Upper lobe of left lung (tissue), 6 donors: Measurements from ENCODE around the gene SYNDIG1L. TPM values are rescaled to one million over a fixed set of nuclear protein-coding genes. Genes with fewer than 3 reads are reported as not detected.

Experiments used
- ATAC-seq, 2 donors: fragments of 200-7000 bp; cut with Tn5 transposase; one replicate each; pipeline ENCODE4 v1.9.1; 2022; ENCODE audit warnings: mild to moderate bottlenecking in 2 of 2, moderate library complexity in 2 of 2; ENCODE audit not compliant: low FRiP score in 2 of 2
- DNase-seq, 2 donors: peaks; one replicate each; pipeline ENCODE4 v3.0.0-alpha.2; 2019 to 2020
- H3K27ac ChIP-seq, 4 donors: fragments of 200-600 bp; sonication (generic); one replicate each; pipeline ENCODE4 v1.5.1; 2016 to 2019
- H3K27me3 ChIP-seq, 4 donors: fragments of 200-600 bp; sonication (generic); one replicate each; pipeline ENCODE4 v1.5.1; 2017 to 2019
- H3K36me3 ChIP-seq, 4 donors: fragments of 200-600 bp; sonication (generic); one replicate each; pipeline ENCODE4 v1.5.1; 2016 to 2019
- H3K4me1 ChIP-seq, 4 donors: fragments of 200-600 bp; sonication (generic); one replicate each; pipeline ENCODE4 v1.5.1; 2018 to 2019
- H3K4me3 ChIP-seq, 4 donors: fragments of 200-600 bp; sonication (generic); one replicate each; pipeline ENCODE4 v1.5.1; 2017 to 2019; ENCODE audit warnings: mild to moderate bottlenecking in 2 of 4, moderate library complexity in 1 of 4
- H3K9me3 ChIP-seq, 4 donors: fragments of 200-600 bp; sonication (generic); one replicate each; pipeline ENCODE4 v1.5.1; 2018 to 2019
- CTCF ChIP-seq, 6 experiments: fragments of 450-650 bp in 4 of 6; fragments of 200-600 bp in 2 of 6; sonication (generic) in 2 of 6; IDR thresholded peaks; one replicate each; pipeline ENCODE4 v1.5.1; 2016 to 2019; ENCODE audit warnings: antibody characterized with exemption in 6 of 6
- EP300 ChIP-seq, 4 donors: sonication (generic); formaldehyde crosslinking; IDR thresholded peaks; one replicate each; pipeline ENCODE4 v1.5.1; 2017; ENCODE audit warnings: antibody characterized with exemption in 4 of 4, control low read depth in 2 of 4
- POLR2A ChIP-seq, 4 donors: fragments of 450-650 bp; IDR thresholded peaks; one replicate each; pipeline ENCODE4 v1.5.1; 2016 to 2017; ENCODE audit warnings: antibody characterized with exemption in 4 of 4, mild to moderate bottlenecking in 2 of 4
- POLR2AphosphoS5 ChIP-seq, 2 donors: sonication (generic); formaldehyde crosslinking; IDR thresholded peaks; one replicate each; pipeline ENCODE4 v1.5.1; 2017; ENCODE audit warnings: antibody characterized with exemption in 2 of 2
- WGBS, 2 donors: methylation state at CpG; one replicate each; pipeline ENCODE4 v1.1.5; 2017 to 2018; 5-methylcytosine and 5-hydroxymethylcytosine counted together
- total RNA-seq, 6 donors: library from RNA; depleted of rRNA in 4 of 6; stranded (reverse); fragments of >200 nt in 4 of 6; gene quantifications; one replicate each; pipeline versions ENCODE4 v1.1.0 to v1.2.1, GENCODE V29; 2016 to 2021
- donor health status: DM: no; HTN: no; CAD: no; lungs with moderate emphysema.
- donor health status: DM: no; HTN: yes; CAD: no; lungs with severe emphysema.

The SYNDIG1L gene
- total RNA-seq, 6 donors from 2014 or later, result 0.88 to 10.5 (median 2.8) TPM

- no peak for DNase-seq
- no peaks in the 10 kb centered on the region for H3K27me3 ChIP-seq
Observed at GRCh38 chr14:74400031-74400685, 25.9 kb downstream of the SYNDIG1L start.

GRCh38 chr14:74395094-74395493 lies 30.9 kb downstream of the SYNDIG1L start:
- H3K4me1 ChIP-seq, result no peaks in the 10 kb centered on the region
- 57 to 69% methylated on average over 4 of the region's 4 CpGs for WGBS, 2 donors
- TF ChIP-seq POLR2A (IDR thresholded peaks at IDR 0.05), result no peak
- no peak for TF ChIP-seq EP300 (IDR thresholded peaks at IDR 0.05)
- TF ChIP-seq POLR2AphosphoS5 (IDR thresholded peaks at IDR 0.05), result no peak
- no peak for TF ChIP-seq CTCF (IDR thresholded peaks at IDR 0.05)
- no peak for DNase-seq
- H3K4me3 ChIP-seq, result no peak overlapping the region
- H3K27ac ChIP-seq, result no peak overlapping the region
- no peaks in the 10 kb centered on the region for H3K36me3 ChIP-seq
- no peaks in the 10 kb centered on the region for H3K9me3 ChIP-seq
- no peaks in the 10 kb centered on the region for H3K27me3 ChIP-seq
- peak in 1 of 2 donors; percentile 59 for ATAC-seq

More at GRCh38 chr14:74400031-74400685, 25.9 kb downstream of the SYNDIG1L start:
- no peak overlapping the region for H3K4me3 ChIP-seq
- H3K4me1 ChIP-seq, result peaks cover 18 to 23% (median 20%) of the 10 kb centered on the region in 4 donors
- no peaks in the 10 kb centered on the region for H3K9me3 ChIP-seq
- 55 to 61% methylated on average over 13 of the region's 13 CpGs for WGBS, 2 donors
- no peaks in the 10 kb centered on the region for H3K36me3 ChIP-seq
- ATAC-seq, result no peak
- TF ChIP-seq CTCF (IDR thresholded peaks at IDR 0.05) (no peak), POLR2AphosphoS5 (IDR thresholded peaks at IDR 0.05) (no peak), POLR2A (IDR thresholded peaks at IDR 0.05) (no peak), EP300 (IDR thresholded peaks at IDR 0.05) (no peak)
- no peak overlapping the region for H3K27ac ChIP-seq

- WGBS, 2 donors, result 49 to 56% methylated on average over 2 of the region's 2 CpGs
- no peak for DNase-seq
- no peak for ATAC-seq
Observed at GRCh38 chr14:74394549-74394948, 31.5 kb downstream of the SYNDIG1L start.

GRCh38 chr14:74392616-74393570 lies 33.1 kb downstream of the SYNDIG1L start:
- no peaks in the 10 kb centered on the region for H3K27me3 ChIP-seq
- H3K4me3 ChIP-seq, result no peak overlapping the region
- no peak for DNase-seq
- 82 to 83% methylated on average over 14 to 16 of the region's 16 CpGs for WGBS, 2 donors
- TF ChIP-seq CTCF (IDR thresholded peaks at IDR 0.05) (no peak), EP300 (IDR thresholded peaks at IDR 0.05) (no peak), POLR2A (IDR thresholded peaks at IDR 0.05) (no peak), POLR2AphosphoS5 (IDR thresholded peaks at IDR 0.05) (no peak)
- ATAC-seq, result no peak
- H3K27ac ChIP-seq, result no peak overlapping the region
- no peaks in the 10 kb centered on the region for H3K4me1 ChIP-seq
- H3K9me3 ChIP-seq, result no peaks in the 10 kb centered on the region
- no peaks in the 10 kb centered on the region for H3K36me3 ChIP-seq

More at GRCh38 chr14:74394549-74394948, 31.5 kb downstream of the SYNDIG1L start:
- H3K27me3 ChIP-seq, result no peaks in the 10 kb centered on the region
- no peak overlapping the region for H3K27ac ChIP-seq
- H3K9me3 ChIP-seq, result no peaks in the 10 kb centered on the region
- H3K36me3 ChIP-seq, result no peaks in the 10 kb centered on the region
- no peak for TF ChIP-seq CTCF (IDR thresholded peaks at IDR 0.05)
- no peak for TF ChIP-seq EP300 (IDR thresholded peaks at IDR 0.05)
- TF ChIP-seq POLR2A (IDR thresholded peaks at IDR 0.05), result no peak
- no peak for TF ChIP-seq POLR2AphosphoS5 (IDR thresholded peaks at IDR 0.05)
- H3K4me1 ChIP-seq, result no peaks in the 10 kb centered on the region
- H3K4me3 ChIP-seq, result no peak overlapping the region
